Testis (tissue), 2 donors: ENCODE results near the gene FNDC3A.

Experiments used
- POLR2A ChIP-seq: fragments of 450-650 bp; IDR thresholded peaks from one replicate; pipeline ENCODE4 v1.6.1; 2017; ENCODE audit warnings: antibody characterized with exemption, mild to moderate bottlenecking, moderate library complexity
- TF ChIP-seq, protein P1 (sequence below), 3 experiments: fragments of 450-650 bp in 2 of 3; fragments of 200-600 bp in 1 of 3; sonication (generic) in 1 of 3; IDR thresholded peaks; one replicate each; pipeline ENCODE4 v1.5.1; 2016 to 2019; ENCODE audit warnings: antibody characterized with exemption in 3 of 3, mild to moderate bottlenecking in 2 of 3, moderate library complexity in 1 of 3

DNA sequence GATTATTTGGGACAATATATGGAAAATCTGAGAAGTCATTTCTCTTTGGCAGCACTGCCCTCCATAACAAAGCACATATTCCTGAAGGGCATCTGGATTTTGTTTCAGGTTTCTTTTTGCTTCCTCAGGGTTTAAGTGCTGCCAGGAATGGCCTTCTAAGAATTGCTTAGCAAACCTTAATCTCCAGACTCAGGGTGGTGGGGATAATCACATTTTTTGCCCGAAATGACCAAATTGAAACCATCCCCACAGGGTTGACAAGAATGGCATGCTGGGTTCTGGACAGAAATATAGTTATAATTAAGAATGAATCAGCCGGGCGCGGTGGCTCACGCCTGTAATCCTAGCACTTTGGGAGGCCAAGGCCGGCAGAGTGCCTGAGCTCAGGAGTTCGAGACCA, 265.6 kb downstream of the FNDC3A start:
- TF ChIP-seq POLR2A, result no peak
- TF ChIP-seq, protein P1, sequence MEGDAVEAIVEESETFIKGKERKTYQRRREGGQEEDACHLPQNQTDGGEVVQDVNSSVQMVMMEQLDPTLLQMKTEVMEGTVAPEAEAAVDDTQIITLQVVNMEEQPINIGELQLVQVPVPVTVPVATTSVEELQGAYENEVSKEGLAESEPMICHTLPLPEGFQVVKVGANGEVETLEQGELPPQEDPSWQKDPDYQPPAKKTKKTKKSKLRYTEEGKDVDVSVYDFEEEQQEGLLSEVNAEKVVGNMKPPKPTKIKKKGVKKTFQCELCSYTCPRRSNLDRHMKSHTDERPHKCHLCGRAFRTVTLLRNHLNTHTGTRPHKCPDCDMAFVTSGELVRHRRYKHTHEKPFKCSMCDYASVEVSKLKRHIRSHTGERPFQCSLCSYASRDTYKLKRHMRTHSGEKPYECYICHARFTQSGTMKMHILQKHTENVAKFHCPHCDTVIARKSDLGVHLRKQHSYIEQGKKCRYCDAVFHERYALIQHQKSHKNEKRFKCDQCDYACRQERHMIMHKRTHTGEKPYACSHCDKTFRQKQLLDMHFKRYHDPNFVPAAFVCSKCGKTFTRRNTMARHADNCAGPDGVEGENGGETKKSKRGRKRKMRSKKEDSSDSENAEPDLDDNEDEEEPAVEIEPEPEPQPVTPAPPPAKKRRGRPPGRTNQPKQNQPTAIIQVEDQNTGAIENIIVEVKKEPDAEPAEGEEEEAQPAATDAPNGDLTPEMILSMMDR (IDR thresholded peaks at IDR 0.05), result no peak
